Bronchial epithelial cell (primary cell): ENCODE results near the gene SLC6A6. TPM values are rescaled to one million over a fixed set of nuclear protein-coding genes. Genes with fewer than 3 reads are reported as not detected.

Experiments
- DNase-seq: peaks from one replicate; pipeline ENCODE4 v3.0.0-alpha.2; 2010; ENCODE audit warnings: low read depth
- FAIRE-seq: peaks from 2 replicates; lab custom pipeline; 2011; peaks lifted over from hg19 to GRCh38; lab: Jason Lieb, UNC
- H3K27me3 ChIP-seq: 2 replicates; pipeline ENCODE4 v1.5.1; 2011; ENCODE audit warnings: low read length; ENCODE audit not compliant: control insufficient read depth, insufficient read depth
- H3K36me3 ChIP-seq: 2 replicates; pipeline ENCODE4 v1.5.1; 2011; ENCODE audit warnings: low read length; ENCODE audit not compliant: control insufficient read depth, insufficient read depth
- H3K4me3 ChIP-seq: 2 replicates; pipeline ENCODE4 v1.5.1; 2011; ENCODE audit warnings: mild to moderate bottlenecking, low read depth, low read length, control low read depth
- total RNA-seq: library from RNA; depleted of rRNA; stranded (reverse); fragments of >200 nt; gene quantifications from 2 replicates; pipeline ENCODE4 v1.2.1, GENCODE V29; 2014
- TF ChIP-seq, protein P1 (sequence below): IDR thresholded peaks from 2 replicates; pipeline ENCODE4 v1.5.1; 2011; ENCODE audit warnings: mild to moderate bottlenecking, moderate library complexity, low read length, control low read depth, inconsistent platforms; ENCODE audit not compliant: insufficient read depth, severe bottlenecking

Gene SLC6A6
- total RNA-seq, 1 donor from 2014 or later, result 13.2 TPM

DNA sequence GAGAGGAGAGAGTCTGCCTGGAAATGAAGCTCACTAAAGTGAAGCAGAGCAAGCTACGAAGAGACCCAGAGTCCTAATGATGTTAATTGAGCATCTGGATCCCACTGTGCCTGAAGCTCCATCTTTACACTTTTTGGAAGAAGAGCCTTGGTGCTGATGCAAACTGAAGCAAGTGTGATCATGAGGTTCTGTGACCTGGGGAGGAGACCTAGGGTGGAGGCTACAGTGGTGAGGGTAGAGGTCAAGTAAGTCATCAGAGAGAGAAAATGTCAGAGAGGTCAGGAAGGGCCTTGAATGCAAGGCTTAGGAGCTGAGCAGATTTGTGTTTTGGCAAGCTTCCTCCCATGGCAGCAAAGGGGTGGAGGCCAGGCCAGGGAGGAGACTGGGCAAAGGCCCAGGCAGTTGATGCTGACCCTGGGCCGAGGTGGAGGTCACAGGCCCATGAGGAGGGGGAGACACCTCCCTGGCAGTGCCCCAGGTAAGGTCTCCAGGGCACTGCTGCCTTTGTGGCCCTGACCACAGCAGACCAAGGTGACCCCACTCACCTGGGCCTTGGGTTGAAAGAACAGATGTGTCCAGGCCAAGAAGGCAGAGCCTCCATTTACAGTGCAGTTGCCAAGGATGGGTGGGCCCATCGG is 136.2 kb downstream of the SLC6A6 start:
- no peak overlapping the region for H3K4me3 ChIP-seq
- FAIRE-seq, result peak; percentile 92
- TF ChIP-seq, protein P1, sequence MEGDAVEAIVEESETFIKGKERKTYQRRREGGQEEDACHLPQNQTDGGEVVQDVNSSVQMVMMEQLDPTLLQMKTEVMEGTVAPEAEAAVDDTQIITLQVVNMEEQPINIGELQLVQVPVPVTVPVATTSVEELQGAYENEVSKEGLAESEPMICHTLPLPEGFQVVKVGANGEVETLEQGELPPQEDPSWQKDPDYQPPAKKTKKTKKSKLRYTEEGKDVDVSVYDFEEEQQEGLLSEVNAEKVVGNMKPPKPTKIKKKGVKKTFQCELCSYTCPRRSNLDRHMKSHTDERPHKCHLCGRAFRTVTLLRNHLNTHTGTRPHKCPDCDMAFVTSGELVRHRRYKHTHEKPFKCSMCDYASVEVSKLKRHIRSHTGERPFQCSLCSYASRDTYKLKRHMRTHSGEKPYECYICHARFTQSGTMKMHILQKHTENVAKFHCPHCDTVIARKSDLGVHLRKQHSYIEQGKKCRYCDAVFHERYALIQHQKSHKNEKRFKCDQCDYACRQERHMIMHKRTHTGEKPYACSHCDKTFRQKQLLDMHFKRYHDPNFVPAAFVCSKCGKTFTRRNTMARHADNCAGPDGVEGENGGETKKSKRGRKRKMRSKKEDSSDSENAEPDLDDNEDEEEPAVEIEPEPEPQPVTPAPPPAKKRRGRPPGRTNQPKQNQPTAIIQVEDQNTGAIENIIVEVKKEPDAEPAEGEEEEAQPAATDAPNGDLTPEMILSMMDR, result no peak
- DNase-seq, result no peak
- H3K36me3 ChIP-seq, result no peaks in the 10 kb centered on the region
- peaks cover 7% of the 10 kb centered on the region for H3K27me3 ChIP-seq

Other genes starting within 250 kb of the SLC6A6 start
- 25.3 and 33.4 TPM in 2 replicates for gene XPC, start 224.0 kb upstream of the SLC6A6 start, total RNA-seq
- gene LSM3, start 223.8 kb upstream of the SLC6A6 start, total RNA-seq, result 5.5 and 6.6 TPM in 2 replicates
- under 0.01 TPM in 2 replicates for gene GRIP2, start 137.7 kb downstream of the SLC6A6 start, total RNA-seq
- 5.8 and 8.7 TPM in 2 replicates for gene CCDC174, start 249.2 kb downstream of the SLC6A6 start, total RNA-seq